ENCODE results near the gene NFE2L3.

GRCh38 chr7:26192485-26193087, 40.6 kb downstream of the NFE2L3 start:
- no peak for TF ChIP-seq CTCF (IDR thresholded peaks at IDR 0.05; ENCODE audit: poor library complexity)
- no peak for TF ChIP-seq EZH2 (IDR thresholded peaks at IDR 0.05; ENCODE audit: borderline replicate concordance)
- no peak for TF ChIP-seq EZH2phosphoT487 (IDR thresholded peaks at IDR 0.05; ENCODE audit: low read depth, severe bottlenecking, unreplicated experiment)

Data from hepatocyte (in vitro differentiated cells).